Common myeloid progenitor, CD34-positive (primary cell): ENCODE results near the gene EDEM1.

Experiments
- CTCF ChIA-PET: fragments of 350-600 bp; sonication (Branson Sonifier 250); formaldehyde crosslinking; loops from one replicate; lab custom pipeline; 2021; ENCODE audit warnings: antibody characterized with exemption; lab: Charles Lee
- POLR2A ChIA-PET: fragments of 350-600 bp; sonication (Branson Sonifier 250); formaldehyde crosslinking; loops from one replicate; lab custom pipeline; 2021; ENCODE audit warnings: antibody characterized with exemption; lab: Charles Lee
- DNase-seq, 3 donors: peaks; one replicate each; pipeline versions ENCODE4 v3.0.0 to v3.0.0-alpha.2; 2013
- H3K27ac ChIP-seq, 2 experiments: 1 replicate in 1 of 2; 2 replicates in 1 of 2; pipeline ENCODE4 v1.7.0; 2013; ENCODE audit warnings: inconsistent platforms in 2 of 2, low read length in 2 of 2, mild to moderate bottlenecking in 2 of 2, low read depth in 1 of 2, moderate library complexity in 1 of 2; ENCODE audit not compliant: severe bottlenecking in 2 of 2, insufficient read depth in 1 of 2, poor library complexity in 1 of 2
- H3K27me3 ChIP-seq, 5 experiments: replicated peaks in 2 of 5; 1 replicate in 3 of 5; 2 replicates in 2 of 5; pipeline versions ENCODE4 v1.6.1 to v1.7.0; 2013; ENCODE audit warnings: low read length in 4 of 5, mild to moderate bottlenecking in 2 of 5, moderate library complexity in 2 of 5, inconsistent platforms in 1 of 5; ENCODE audit not compliant: insufficient read depth in 5 of 5, control insufficient read depth in 4 of 5
- H3K36me3 ChIP-seq, 4 experiments: 1 replicate in 2 of 4; 2 replicates in 2 of 4; pipeline versions ENCODE4 v1.6.1 to v1.7.0; 2013; ENCODE audit warnings: low read length in 3 of 4, control low read depth in 1 of 4, mild to moderate bottlenecking in 1 of 4; ENCODE audit not compliant: control insufficient read depth in 4 of 4, insufficient read depth in 4 of 4
- H3K4me1 ChIP-seq, 4 experiments: 1 replicate in 3 of 4; 2 replicates in 1 of 4; pipeline versions ENCODE4 v1.6.1 to v1.7.1; 2013; ENCODE audit warnings: low read length in 3 of 4, mild to moderate bottlenecking in 3 of 4, control low read depth in 1 of 4, inconsistent platforms in 1 of 4, moderate library complexity in 1 of 4; ENCODE audit not compliant: control insufficient read depth in 4 of 4, insufficient read depth in 4 of 4; ENCODE audit errors: control extremely low read depth in 1 of 4
- H3K4me3 ChIP-seq, 7 experiments: 1 replicate in 4 of 7; 2 replicates in 3 of 7; pipeline versions ENCODE4 v1.5.1 to v1.7.0; 2013; ENCODE audit warnings: mild to moderate bottlenecking in 7 of 7, low read length in 6 of 7, moderate library complexity in 6 of 7, inconsistent platforms in 2 of 7, low read depth in 2 of 7, control low read depth in 1 of 7; ENCODE audit not compliant: insufficient read depth in 4 of 7, control insufficient read depth in 1 of 7; ENCODE audit errors: extremely low read depth in 1 of 7
- H3K9me3 ChIP-seq, 5 experiments: 1 replicate in 4 of 5; 2 replicates in 1 of 5; pipeline versions ENCODE4 v1.6.1 to v1.7.1; 2013; ENCODE audit warnings: low read length in 4 of 5, mild to moderate bottlenecking in 2 of 5, inconsistent platforms in 1 of 5, low read depth in 1 of 5, moderate library complexity in 1 of 5; ENCODE audit not compliant: control insufficient read depth in 4 of 5, insufficient read depth in 2 of 5; ENCODE audit errors: control extremely low read depth in 1 of 5
- WGBS: methylation state at CpG from one replicate; pipeline ENCODE4 v1.1.5; 2013; ENCODE audit not compliant: insufficient coverage; 5-methylcytosine and 5-hydroxymethylcytosine counted together

The EDEM1 gene

DNA sequence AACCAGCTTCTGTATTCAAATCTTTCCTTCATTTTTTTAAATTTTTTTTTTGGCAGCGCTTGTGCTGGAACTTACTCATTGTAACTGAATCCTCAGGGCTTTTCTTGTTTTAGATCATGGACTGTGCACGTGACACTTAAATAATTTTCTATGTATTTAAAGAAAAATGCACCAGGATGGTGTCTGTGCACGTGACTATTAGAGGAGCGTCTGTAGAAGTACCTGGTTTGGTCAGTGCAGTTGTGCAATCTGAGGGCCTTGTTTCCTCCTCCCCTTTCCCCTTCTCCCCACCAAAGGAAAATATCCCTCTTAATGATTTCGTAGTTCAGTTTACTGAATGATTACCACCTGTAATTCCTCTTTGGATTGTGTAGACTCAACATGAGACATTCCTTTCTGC is 31.3 kb downstream of the EDEM1 start:
- POLR2A ChIA-PET: interaction anchor here (0.6 kb wide), 1 partner anchor 31 kb away, joined by 4 read pairs; the partner anchor contains the start of gene EDEM1
- H3K4me3 ChIP-seq: no peak overlapping the region
- WGBS: 93% methylated on average over 4 of the region's 5 CpGs
- CTCF ChIA-PET: interaction anchor here (0.9 to 1.8 kb wide), 2 partner anchors 12 to 13 kb away, joined by 3 to 5 read pairs; no protein-coding TSS in a partner anchor
- H3K4me1 ChIP-seq: no peaks in the 10 kb centered on the region
- peaks cover 17 to 59% (median 41%) of the 10 kb centered on the region in 4 experiments for H3K36me3 ChIP-seq
- no peak overlapping the region for H3K27ac ChIP-seq
- H3K9me3 ChIP-seq: no peaks in the 10 kb centered on the region
- H3K27me3 ChIP-seq: no peaks in the 10 kb centered on the region
- no peak for DNase-seq

DNA sequence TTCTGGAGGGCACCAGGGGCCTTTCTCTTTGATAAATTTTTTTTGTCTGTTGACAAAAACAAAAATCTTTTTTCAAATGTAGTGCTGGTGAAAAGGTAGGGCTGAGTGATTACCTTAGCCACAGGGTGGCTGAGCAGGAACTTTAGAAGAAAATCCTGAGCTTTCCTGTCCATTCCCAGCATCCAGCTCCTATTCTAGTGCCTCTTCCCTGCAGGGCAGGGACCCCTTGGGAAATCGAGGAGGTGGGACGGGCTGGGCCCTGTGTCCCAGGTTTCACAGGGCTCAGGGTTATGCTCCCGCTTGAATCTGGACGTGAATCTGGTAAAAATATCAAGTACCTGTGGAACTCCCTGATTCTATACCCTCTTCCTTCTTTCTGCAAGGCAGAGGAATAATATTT is 31.7 kb downstream of the EDEM1 start:
- 90% methylated on average over 3 of the region's 4 CpGs for WGBS
- Histone ChIP-seq H3K36me3 (peaks cover 15 to 55% (median 38%) of the 10 kb centered on the region in 4 experiments), H3K4me1 (no peaks in the 10 kb centered on the region), H3K4me3 (no peak overlapping the region), H3K27ac (no peak overlapping the region), H3K27me3 (no peaks in the 10 kb centered on the region), H3K9me3 (no peaks in the 10 kb centered on the region)
- DNase-seq: no peak
- ChIA-PET CTCF (interaction anchor here (0.9 to 1.8 kb wide), 3 partner anchors 9 to 13 kb away, joined by 3 to 5 read pairs (median 3); no protein-coding TSS in a partner anchor), POLR2A (no interaction called here)

DNA sequence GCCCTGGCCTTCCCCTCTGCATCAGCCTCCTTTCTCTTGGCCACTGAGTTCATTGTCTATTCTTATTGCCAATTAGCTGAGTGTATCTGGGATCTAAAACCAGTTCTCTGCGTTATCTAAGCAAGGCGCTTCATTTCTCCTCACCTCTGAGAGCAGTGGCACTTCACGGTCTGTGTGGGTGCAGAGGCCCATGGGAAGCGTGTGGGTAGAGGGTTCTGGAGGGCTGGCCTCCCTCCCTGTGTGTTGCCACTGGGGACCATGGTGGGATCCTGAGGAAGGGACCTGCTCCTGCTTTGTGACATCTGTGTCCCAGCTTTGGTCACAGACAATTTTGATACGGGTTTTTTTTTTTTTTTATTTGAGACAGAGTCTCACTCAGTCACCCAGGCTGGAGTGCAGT is 32.7 kb downstream of the EDEM1 start:
- WGBS: 0% methylated on average over 1 of the region's 5 CpGs
- ChIA-PET CTCF (interaction anchor here (1.1 to 1.5 kb wide), 2 partner anchors 8 to 14 kb away, joined by 3 to 4 read pairs; no protein-coding TSS in a partner anchor), POLR2A (interaction anchor here (0.6 kb wide), 2 partner anchors 27 kb away, joined by 4 to 5 read pairs; no protein-coding TSS in a partner anchor)
- H3K36me3 ChIP-seq: peaks cover 10 to 45% (median 33%) of the 10 kb centered on the region in 4 experiments
- no peak overlapping the region for H3K27ac ChIP-seq
- no peak for DNase-seq
- H3K4me3 ChIP-seq: no peak overlapping the region
- H3K9me3 ChIP-seq: no peaks in the 10 kb centered on the region
- no peaks in the 10 kb centered on the region for H3K4me1 ChIP-seq
- no peaks in the 10 kb centered on the region for H3K27me3 ChIP-seq

DNA sequence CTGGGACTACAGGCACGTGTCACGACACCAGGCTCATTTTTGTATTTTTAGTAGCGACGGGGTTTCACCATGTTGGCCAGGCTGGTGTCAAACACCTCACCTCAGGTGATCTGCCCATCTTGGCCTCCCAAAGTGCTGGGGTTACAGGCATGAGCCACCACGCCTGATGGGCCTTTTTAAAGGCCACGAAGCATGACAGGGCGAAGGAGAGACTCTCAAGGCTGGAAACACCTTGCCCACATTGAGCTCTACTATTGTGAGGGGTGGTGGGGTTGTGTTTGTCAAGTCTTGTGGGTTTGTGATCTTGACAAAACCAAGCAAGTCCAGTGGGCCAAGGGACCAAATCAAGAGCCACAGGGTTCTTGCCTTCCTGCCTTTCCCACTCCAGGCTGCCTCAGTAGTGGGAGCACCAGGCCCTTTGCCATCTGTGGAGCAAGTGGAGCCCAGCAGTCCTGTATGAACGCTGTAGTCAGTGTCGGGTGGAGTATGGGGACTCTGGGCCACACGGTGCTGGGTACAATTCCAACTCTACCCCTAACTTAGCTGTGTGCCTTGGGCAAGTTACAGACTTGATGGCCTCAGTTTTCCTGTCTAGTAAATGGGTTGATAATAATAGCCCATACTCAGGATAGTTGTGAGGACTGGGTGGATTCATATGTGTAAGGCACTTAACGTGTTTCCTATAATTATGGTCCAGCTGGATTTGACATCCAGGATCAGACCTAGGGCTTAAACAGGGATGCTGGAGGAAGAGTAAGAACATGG is 33.3 kb downstream of the EDEM1 start:
- DNase-seq: no peak
- Histone ChIP-seq H3K27ac (no peak overlapping the region), H3K4me1 (no peaks in the 10 kb centered on the region), H3K36me3 (peaks cover 6 to 38% (median 30%) of the 10 kb centered on the region in 4 experiments), H3K9me3 (no peaks in the 10 kb centered on the region), H3K27me3 (no peaks in the 10 kb centered on the region), H3K4me3 (no peak overlapping the region)
- WGBS: 99% methylated on average over 7 of the region's 11 CpGs
- CTCF ChIA-PET: interaction anchor here (0.7 to 1.5 kb wide), 2 partner anchors 14 to 32 kb away, joined by 3 to 4 read pairs; no protein-coding TSS in a partner anchor
- POLR2A ChIA-PET: interaction anchor here (0.6 to 0.7 kb wide), 3 partner anchors 9 to 28 kb away, joined by 3 to 5 read pairs (median 4); no protein-coding TSS in a partner anchor

DNA sequence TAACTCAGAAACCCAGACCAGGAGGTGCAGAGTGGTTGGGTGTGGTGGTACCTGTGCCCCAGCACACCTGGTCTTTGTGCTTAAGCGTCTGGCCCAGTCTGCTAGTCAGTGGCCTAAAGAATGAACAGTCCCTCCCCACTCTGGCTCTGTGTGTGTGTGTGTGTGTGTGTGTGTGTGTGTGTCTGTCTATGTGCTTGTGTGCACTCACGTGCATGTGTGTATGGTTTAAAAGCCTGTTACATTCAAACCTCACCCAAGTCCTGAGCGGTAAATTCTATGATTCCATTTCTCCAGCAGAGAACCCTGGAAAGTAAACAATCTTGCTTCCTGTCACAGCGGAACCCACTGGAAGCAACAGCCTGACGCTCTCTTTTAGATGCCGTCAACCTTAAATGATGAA is 34.2 kb downstream of the EDEM1 start:
- no peaks in the 10 kb centered on the region for H3K27me3 ChIP-seq
- H3K27ac ChIP-seq: no peak overlapping the region
- CTCF ChIA-PET: interaction anchor here (0.7 to 1.5 kb wide), 3 partner anchors 10 to 33 kb away, joined by 3 to 4 read pairs (median 3); no protein-coding TSS in a partner anchor
- peaks cover 4 to 30% (median 24%) of the 10 kb centered on the region in 4 experiments for H3K36me3 ChIP-seq
- H3K4me1 ChIP-seq: no peaks in the 10 kb centered on the region
- DNase-seq: no peak
- POLR2A ChIA-PET: no interaction called here
- no peak overlapping the region for H3K4me3 ChIP-seq
- 100% methylated on average over 1 of the region's 6 CpGs for WGBS
- no peaks in the 10 kb centered on the region for H3K9me3 ChIP-seq

DNA sequence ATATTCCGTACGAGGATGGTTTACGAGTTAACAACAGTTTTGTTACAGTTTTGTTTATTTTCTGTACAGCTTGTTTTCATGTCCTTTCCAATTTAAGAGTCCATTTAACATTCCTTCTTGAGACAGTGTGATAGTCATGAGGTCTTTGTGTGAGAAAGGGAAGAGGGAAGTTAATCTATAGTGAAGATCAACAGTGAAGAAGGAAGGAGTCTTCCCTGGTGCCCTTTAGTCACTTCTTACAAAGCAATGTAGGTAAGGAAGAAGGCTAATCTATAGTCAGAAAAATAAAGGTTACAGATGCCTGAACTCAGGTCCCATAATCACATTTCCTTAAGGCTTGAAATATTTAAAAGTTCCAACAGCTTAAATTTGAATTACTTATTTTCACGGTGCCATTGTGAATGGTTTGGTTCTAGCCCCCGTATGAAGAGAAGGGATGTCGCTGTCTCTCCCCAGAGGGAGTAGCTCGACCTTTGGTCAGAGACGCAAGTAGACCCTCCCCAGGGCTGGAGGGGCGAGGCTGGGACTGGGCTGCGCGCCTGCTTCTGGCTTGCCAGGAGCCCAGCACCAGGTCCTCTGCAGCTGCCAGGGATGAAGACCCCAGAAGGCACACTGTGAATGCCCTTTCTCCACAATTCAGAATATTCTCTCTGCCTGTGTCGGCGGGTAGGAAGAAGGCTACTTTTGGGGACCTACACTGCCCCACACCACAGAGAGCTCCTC is 34.9 kb downstream of the EDEM1 start:
- WGBS: 95% methylated on average over 10 of the region's 13 CpGs
- ChIA-PET POLR2A (no interaction called here), CTCF (interaction anchor here (1.0 to 1.9 kb wide), 3 partner anchors 11 to 86 kb away, joined by 3 to 5 read pairs (median 3); no protein-coding TSS in a partner anchor)
- Histone ChIP-seq H3K4me3 (no peak overlapping the region), H3K36me3 (peaks cover 4 to 24% (median 17%) of the 10 kb centered on the region in 4 experiments), H3K27ac (no peak overlapping the region), H3K4me1 (no peaks in the 10 kb centered on the region), H3K27me3 (no peaks in the 10 kb centered on the region), H3K9me3 (no peaks in the 10 kb centered on the region)
- no peak for DNase-seq
